ENCODE results near the gene CHRNA5. TPM values are rescaled to one million over a fixed set of nuclear protein-coding genes. Genes with fewer than 3 reads are reported as not detected.
A peak's percentile ranks its signal among the peaks of the same experiment; 100 is the strongest.
"Not testable (repeated sequence)": the region's sequence is repeated elsewhere in the genome, so short reads cannot be mapped to it uniquely, and the experiment has no call there.

Gene CHRNA5
- total RNA-seq, result 4.6 and 7.2 TPM in 2 replicates

DNA sequence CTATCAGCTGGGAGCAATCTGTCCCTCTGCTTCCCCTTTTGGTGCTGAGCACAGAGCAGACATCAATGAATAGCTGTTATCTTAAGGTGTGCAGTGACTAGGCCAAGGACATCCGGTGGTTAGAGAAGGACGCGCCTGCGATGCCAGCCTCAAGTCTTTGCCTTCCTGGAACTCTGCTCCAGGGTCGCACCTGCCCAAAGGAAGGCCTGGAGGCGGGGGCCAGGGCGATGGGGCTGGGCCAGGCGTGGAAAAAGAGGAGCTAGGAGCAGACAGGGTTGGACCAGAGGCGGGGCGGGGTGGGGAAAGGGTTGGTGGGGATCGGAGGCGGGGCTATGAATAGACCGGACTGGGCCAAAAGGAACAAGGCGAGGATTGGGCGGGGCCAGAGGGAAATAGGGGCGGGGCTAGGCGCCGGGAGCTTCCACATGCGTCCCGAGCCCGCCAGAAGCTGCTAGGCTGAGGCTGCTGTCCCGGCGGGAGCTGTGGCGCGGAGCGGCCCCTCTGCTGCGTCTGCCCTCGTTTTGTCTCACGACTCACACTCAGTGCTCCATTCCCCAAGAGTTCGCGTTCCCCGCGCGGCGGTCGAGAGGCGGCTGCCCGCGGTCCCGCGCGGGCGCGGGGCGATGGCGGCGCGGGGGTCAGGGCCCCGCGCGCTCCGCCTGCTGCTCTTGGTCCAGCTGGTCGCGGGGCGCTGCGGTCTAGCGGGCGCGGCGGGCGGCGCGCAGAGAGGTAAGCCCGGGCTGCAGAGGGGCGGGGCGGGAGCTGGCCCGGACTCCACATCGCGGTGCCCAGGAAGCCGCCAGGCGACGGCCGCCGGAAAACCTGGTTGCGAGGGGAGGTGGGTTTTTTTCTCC lies at the start of gene CHRNA5:
Gene CHRNA5 (plus strand): TSS at position 424 of the 854 bp plus-strand sequence. CDS start 200 bp downstream, at position 624.
- peak; percentile 85 for DNase-seq

DNA sequence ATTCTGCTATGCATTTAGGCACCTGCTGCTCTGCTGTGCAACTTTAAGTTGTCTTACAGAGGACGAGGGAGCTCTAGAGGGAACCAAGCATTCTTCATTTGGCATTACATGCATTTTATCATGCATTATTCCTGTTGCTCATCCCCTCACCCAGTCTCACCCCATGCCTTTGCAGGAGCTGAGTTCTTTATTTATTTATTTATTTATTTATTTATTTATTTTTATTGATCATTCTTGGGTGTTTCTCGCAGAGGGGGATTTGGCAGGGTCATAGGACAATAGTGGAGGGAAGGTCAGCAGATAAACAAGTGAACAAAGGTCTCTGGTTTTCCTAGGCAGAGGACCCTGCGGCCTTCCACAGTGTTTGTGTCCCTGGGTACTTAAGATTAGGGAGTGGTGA lies 45.3 kb upstream of the CHRNA5 start:
- DNase-seq, result not testable (repeated sequence)

GRCh38 chr15:78524230-78524629 lies 41.1 kb upstream of the CHRNA5 start:
- no peak for DNase-seq

GRCh38 chr15:78527325-78527724 lies 38.0 kb upstream of the CHRNA5 start:
- no peak for DNase-seq

- no peak for DNase-seq
Observed at GRCh38 chr15:78533331-78533730, 32.0 kb upstream of the CHRNA5 start.

- no peak for DNase-seq
Observed at GRCh38 chr15:78536134-78536533, 29.2 kb upstream of the CHRNA5 start.

- no peak for DNase-seq
Observed at GRCh38 chr15:78537266-78537905, 27.9 kb upstream of the CHRNA5 start.

- no peak for DNase-seq
Observed at GRCh38 chr15:78538358-78538757, 27.0 kb upstream of the CHRNA5 start.

GRCh38 chr15:78539464-78540140 lies 25.7 kb upstream of the CHRNA5 start:
- not testable (repeated sequence) for DNase-seq

DNA sequence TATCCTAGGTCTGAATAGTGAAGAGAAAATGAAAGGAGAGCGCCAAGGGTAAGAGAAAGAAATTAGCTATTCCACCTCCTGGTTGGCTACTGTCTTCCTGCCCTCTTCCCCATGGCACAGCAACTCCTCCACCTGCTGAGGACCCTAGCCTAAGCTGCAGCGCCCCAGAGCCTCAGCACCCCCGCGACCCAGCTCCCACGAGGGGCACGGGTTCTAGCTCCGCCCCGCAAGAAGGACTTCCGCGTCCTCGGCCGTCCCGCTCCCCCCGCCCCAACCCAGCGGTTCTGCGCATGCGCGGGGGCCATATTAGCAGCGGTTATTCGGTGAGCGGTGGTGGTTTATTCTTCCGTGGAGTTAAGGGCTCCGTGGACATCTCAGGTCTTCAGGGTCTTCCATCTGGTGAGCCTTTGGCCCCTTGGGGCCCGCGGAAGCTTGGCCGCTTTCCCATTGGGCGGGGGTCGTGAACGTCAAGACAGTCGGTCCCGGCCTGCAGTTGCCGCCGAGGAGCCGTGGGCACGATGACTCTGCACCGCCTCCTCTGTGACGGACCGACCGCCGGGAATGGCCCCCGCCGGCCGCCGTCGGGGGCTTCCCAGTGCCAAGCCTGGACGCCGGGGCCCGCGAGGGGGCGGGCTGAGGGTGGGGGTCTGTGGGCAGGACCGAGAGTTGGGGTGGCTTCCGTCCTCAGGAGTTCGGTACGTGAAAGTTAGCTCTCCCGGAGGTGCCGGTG lies 25.0 kb upstream of the CHRNA5 start, which contains the start of gene PSMA4:
Gene PSMA4 (plus strand): TSS at position 304 of the 730 bp plus-strand sequence. CDS start 1,484 bp downstream, outside the sequence.
- DNase-seq, result peak; percentile 94

DNA sequence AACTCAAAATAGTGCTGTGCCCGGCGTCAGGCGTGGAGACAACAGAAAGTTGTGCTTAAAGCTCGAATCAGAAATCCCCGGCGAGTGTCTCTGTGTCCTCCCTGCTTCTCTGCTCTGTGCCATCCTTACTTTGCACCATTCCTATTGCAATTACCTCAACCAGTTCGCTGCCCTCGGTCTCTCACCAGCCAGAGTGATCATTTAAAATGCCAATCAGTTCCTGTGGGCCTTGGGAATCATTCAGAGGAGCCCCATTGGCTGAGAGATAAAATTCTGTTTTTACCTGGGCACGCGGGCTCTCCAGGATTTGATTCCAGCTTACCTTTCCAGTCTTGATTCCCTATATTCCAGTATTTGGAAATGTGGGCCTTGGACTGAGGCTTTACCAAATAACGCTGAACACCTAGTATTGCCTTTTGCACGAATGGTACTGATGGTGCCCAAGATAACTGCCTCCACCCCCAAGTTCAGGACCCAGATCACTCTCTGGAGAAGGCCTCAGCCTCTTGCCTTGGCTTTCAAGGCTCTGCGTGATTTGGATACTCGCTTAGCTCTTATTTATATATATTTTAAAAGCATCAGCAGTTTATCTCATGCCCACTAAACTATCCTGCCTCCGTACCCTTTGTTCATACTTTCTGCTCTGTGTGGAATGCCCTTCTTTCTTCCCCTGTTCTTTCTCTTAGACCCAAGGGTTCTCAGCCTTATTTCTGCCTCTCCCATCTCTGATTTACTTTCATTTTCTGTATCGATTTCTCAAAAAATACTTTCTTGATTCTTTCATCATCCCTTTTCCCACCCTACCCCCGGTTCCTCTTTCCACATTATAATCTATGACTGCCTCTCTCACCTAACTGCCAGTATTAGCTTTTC lies 24.2 kb upstream of the CHRNA5 start:
- peak; percentile 13 for DNase-seq

- no peak for DNase-seq
Observed at GRCh38 chr15:78541744-78542034, 23.6 kb upstream of the CHRNA5 start.

DNA sequence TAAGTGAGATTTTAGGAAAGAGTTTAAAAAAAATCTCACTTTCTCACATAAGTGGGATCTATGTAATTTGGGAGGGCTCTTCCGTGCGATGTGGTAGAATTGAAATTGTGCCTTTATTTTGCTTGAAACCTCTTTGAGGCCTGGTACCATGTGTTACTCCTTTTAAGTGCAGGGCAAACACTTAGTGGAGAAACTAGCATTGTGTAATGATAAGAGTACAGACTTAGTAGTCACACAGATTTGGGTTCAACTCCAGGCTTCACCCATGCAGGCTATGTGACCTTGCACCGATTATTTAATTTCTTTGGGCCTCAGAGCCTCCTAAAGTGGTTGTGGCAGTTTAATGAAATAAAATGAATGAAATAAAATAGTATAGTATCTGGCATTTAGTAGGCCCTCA lies 22.7 kb upstream of the CHRNA5 start:
- DNase-seq, result no peak

DNA sequence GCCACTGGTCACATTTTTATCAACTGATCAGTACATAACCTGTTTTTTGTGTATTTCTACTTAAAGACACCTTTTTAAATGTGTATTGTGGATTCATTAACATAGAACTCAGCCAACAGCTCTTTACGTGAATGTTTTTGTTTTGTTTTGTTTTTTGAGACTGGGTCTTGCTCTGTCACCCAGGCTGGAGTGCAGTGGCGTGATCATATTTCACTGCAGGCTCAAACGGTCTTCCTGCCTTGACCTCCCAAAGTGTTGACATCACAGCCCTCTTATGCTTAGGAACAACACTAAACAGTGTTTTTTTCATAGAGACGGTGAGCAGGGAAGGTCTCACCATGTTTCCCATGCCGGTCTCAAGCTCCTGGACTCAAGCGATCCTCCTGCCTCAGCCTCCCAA lies 15.1 kb upstream of the CHRNA5 start:
- DNase-seq, result no peak

GRCh38 chr15:78550815-78551214 lies 14.5 kb upstream of the CHRNA5 start:
- DNase-seq, result no peak

DNA sequence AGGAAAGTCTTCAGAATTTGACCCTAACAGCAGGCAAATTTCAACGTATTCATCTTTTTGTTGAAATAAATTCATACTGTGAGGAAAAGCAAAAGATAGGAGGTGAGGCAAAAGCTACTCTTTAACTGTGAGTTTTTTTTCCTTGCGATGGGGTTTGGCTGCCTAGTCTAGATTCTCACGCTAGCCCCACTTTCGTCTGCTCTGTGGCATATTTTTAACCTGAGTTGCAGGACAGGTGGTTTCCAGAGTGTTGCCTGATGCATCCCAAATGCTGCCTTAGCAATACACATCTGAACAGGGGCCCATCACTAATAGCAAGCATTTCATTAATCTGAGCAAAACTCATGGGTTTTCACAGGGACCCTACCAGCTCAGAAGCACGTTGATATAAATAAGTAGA lies 13.4 kb upstream of the CHRNA5 start:
- DNase-seq, result no peak

GRCh38 chr15:78552597-78552996 lies 12.7 kb upstream of the CHRNA5 start:
- DNase-seq, result no peak

GRCh38 chr15:78560201-78560600 lies 5.1 kb upstream of the CHRNA5 start:
- not testable (repeated sequence) for DNase-seq

- no peak for DNase-seq
Observed at GRCh38 chr15:78561490-78561889, 3.8 kb upstream of the CHRNA5 start.

DNA sequence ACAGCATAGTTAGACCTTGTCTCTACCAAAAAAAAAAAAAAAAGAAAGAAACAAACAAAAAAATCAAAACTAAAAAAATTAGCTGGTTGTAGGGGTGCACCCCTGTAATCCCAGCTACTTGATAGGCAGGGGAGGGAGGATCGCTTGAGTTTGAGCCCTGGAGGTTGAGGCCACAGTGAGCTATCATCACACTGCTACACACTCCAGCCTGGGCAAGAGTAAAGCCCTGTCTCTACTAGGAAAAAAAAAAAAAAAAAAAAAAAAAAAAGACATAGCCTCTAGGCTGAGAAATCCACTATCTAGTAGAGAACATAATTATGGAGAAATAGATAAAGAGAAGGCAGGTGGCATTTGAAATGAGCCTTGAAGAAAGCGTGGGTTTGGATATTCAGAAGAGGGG lies 2.2 kb upstream of the CHRNA5 start:
- DNase-seq, result no peak

- DNase-seq, result no peak
Observed at GRCh38 chr15:78564743-78565096, 600 bp upstream of the CHRNA5 start.
